Spleen (tissue), 11 donors: ENCODE data around the gene TENT5C. TPM values are rescaled to one million over a fixed set of nuclear protein-coding genes. Genes with fewer than 3 reads are reported as not detected.

Experiments
- DNase-seq: peaks from one replicate; pipeline ENCODE4 v3.0.0-alpha.2; 2020
- H3K27ac ChIP-seq, 8 donors: fragments of 200-600 bp; sonication (generic) in 7 of 8; 1 replicate in 4 of 8; 2 replicates in 4 of 8; pipeline versions ENCODE4 v1.5.0 to v1.8.0; 2016 to 2021; ENCODE audit warnings: inconsistent platforms in 4 of 8, mild to moderate bottlenecking in 4 of 8, moderate library complexity in 1 of 8
- H3K27me3 ChIP-seq, 7 donors: fragments of 200-600 bp; sonication (generic) in 6 of 7; replicated peaks in 1 of 7; 1 replicate in 4 of 7; 2 replicates in 3 of 7; pipeline versions ENCODE4 v1.5.0 to v1.8.0; 2016 to 2021; ENCODE audit warnings: inconsistent platforms in 3 of 7, mild to moderate bottlenecking in 1 of 7
- H3K36me3 ChIP-seq, 6 donors: fragments of 200-600 bp; sonication (generic) in 5 of 6; 1 replicate in 4 of 6; 2 replicates in 2 of 6; pipeline versions ENCODE4 v1.5.0 to v1.8.0; 2016 to 2021; ENCODE audit warnings: inconsistent platforms in 2 of 6
- H3K4me1 ChIP-seq, 6 donors: fragments of 200-600 bp; sonication (generic) in 5 of 6; 1 replicate in 3 of 6; 2 replicates in 3 of 6; pipeline versions ENCODE4 v1.5.0 to v1.8.0; 2016 to 2021; ENCODE audit warnings: inconsistent platforms in 3 of 6
- H3K4me3 ChIP-seq, 8 donors: fragments of 200-600 bp; sonication (generic) in 7 of 8; 1 replicate in 4 of 8; 2 replicates in 4 of 8; pipeline versions ENCODE4 v1.5.0 to v1.8.0; 2016 to 2021; ENCODE audit warnings: inconsistent platforms in 4 of 8, mild to moderate bottlenecking in 4 of 8, moderate library complexity in 2 of 8
- H3K9me3 ChIP-seq, 8 donors: fragments of 200-600 bp; sonication (generic) in 7 of 8; 1 replicate in 4 of 8; 2 replicates in 4 of 8; pipeline versions ENCODE4 v1.5.0 to v1.8.0; 2016 to 2021; ENCODE audit warnings: inconsistent platforms in 4 of 8
- POLR2A ChIP-seq, 3 donors: fragments of 450-650 bp; IDR thresholded peaks; one replicate each; pipeline ENCODE4 v1.5.1; 2017; ENCODE audit warnings: antibody characterized with exemption in 3 of 3, mild to moderate bottlenecking in 1 of 3
- POLR2AphosphoS5 ChIP-seq, 3 donors: sonication (generic); formaldehyde crosslinking; IDR thresholded peaks; one replicate each; pipeline ENCODE4 v1.5.1; 2017; ENCODE audit warnings: antibody characterized with exemption in 3 of 3
- WGBS, 5 donors: extraction: QIAGEN DNeasy Blood & Tissue Kit in 3 of 5; methylation state at CpG; one replicate each; pipeline versions ENCODE4 v1.1.5 to v1.1.7; 2013 to 2018; 5-methylcytosine and 5-hydroxymethylcytosine counted together
- intact Hi-C: fragments of 100-400 bp; cut with DNase I; formaldehyde crosslinking; loops from one replicate; pipeline ENCODE4 v1.15.0; 2023; ENCODE audit warnings: low total_unique reads
- polyA plus RNA-seq, 3 donors: library from polyadenylated mRNA; stranded (reverse); fragments of 200-250 nt; gene quantifications; one replicate each; pipeline ENCODE4 v1.2.1, GENCODE V29; 2013
- total RNA-seq, 7 donors: library from RNA; depleted of rRNA in 3 of 7; stranded (reverse); fragments of >200 nt in 3 of 7; fragmentation: NEBNext Ultra II Directional in 4 of 7; extraction: Animal tissue kit (Norgen Biotek cat#: 25700) in 4 of 7; gene quantifications; one replicate each; pipeline versions ENCODE4 v1.1.0 to v1.2.1, GENCODE V29; 2016 to 2021
- TF ChIP-seq, protein P1 (sequence below), 11 experiments: fragments of 200-600 bp in 7 of 11; fragments of 450-650 bp in 4 of 11; sonication (generic) in 4 of 11; IDR thresholded peaks in 8 of 11; conservative IDR thresholded peaks in 3 of 11; 1 replicate in 7 of 11; 2 replicates in 4 of 11; pipeline versions ENCODE4 v1.4.0 to v1.8.0; 2016 to 2021; ENCODE audit warnings: antibody characterized with exemption in 11 of 11, inconsistent platforms in 4 of 11, mild to moderate bottlenecking in 1 of 11
- donor health status: healthy with polysubstance abuse.
- donor health status: DM: no; HTN: no; CAD: no; lungs with moderate emphysema.
- donor health status: DM: no; HTN: no; CAD: no.
- donor health status: Bipolar disorder and iron deficiency.
- donor health status: healthy.
- donor health status: DM: no; HTN: no; CAD: no.
- donor health status: DM: yes; HTN: yes; CAD: no.

TENT5C gene
- total and polyA plus RNA-seq, 10 donors, result 5.6 to 181 (median 37.0) TPM

DNA sequence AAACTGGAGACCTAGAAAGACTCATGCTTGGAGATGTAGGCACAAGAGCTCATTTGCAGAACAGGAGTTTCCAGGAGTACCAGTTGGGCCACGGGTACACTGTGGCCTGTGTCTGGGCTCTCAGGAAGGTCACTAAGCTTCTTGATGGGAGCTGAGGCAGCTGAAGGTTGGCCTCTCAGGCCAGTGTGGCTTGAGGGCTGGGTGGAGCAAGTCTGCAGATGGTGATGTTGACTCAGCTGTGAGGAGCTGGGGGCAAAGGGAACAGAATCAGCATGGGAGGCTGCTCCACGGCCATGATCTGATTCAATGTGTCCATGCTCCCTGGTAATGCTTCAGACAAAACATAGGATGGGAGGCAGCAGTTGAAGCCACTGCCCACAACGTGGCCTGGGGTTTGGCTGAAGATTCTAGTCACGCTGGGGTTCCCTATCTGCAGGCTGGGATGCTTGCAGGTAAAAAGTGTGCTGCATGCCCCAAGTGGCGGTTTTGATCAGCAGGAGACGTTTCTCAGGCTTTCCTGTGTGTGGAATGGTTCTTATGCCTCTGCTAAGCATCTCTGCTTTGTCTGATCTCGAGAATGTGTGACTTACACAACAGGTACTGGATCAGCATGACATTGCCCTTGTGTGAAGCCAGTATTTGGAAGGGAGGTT lies 15.4 kb upstream of the TENT5C start:
- H3K9me3 ChIP-seq, result no peaks in the 10 kb centered on the region
- WGBS, 5 donors, result 46 to 60% (median 54%) methylated on average over 6 to 7 of the region's 7 CpGs
- no peak overlapping the region for H3K4me3 ChIP-seq
- H3K27ac ChIP-seq, result no peak overlapping the region
- TF ChIP-seq, protein P1, sequence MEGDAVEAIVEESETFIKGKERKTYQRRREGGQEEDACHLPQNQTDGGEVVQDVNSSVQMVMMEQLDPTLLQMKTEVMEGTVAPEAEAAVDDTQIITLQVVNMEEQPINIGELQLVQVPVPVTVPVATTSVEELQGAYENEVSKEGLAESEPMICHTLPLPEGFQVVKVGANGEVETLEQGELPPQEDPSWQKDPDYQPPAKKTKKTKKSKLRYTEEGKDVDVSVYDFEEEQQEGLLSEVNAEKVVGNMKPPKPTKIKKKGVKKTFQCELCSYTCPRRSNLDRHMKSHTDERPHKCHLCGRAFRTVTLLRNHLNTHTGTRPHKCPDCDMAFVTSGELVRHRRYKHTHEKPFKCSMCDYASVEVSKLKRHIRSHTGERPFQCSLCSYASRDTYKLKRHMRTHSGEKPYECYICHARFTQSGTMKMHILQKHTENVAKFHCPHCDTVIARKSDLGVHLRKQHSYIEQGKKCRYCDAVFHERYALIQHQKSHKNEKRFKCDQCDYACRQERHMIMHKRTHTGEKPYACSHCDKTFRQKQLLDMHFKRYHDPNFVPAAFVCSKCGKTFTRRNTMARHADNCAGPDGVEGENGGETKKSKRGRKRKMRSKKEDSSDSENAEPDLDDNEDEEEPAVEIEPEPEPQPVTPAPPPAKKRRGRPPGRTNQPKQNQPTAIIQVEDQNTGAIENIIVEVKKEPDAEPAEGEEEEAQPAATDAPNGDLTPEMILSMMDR (IDR thresholded peaks at IDR 0.05 in 8 of 11, conservative IDR thresholded peaks at IDR 0.05 in 3 of 11), result no peak
- TF ChIP-seq POLR2A (IDR thresholded peaks at IDR 0.05) (no peak), POLR2AphosphoS5 (IDR thresholded peaks at IDR 0.05) (no peak)
- no peaks in the 10 kb centered on the region for H3K36me3 ChIP-seq
- intact Hi-C loops, result no loop called here
- no peaks in the 10 kb centered on the region for H3K4me1 ChIP-seq
- no peaks in the 10 kb centered on the region for H3K27me3 ChIP-seq
- DNase-seq, result no peak

DNA sequence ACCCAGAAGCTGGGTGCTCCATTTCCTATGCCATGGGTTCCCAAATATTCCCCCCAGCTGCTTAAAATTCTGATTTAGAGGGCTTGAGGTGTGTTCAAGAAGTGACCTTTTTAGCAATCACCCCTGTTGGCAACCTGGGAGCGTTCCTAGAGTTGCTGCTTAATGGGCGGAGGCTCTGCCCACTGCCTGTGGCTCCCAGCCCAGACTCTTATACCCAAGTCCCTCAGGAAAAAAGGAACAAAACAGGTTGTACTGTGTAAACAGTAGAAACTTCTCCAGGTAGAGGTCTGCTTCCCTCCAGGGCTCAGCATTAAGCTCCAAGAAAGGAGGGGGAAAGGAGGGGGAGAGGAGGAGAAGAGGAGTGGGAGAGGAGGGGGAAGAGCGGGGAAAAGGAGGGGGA lies 14.6 kb upstream of the TENT5C start:
- Histone ChIP-seq H3K9me3 (no peaks in the 10 kb centered on the region), H3K4me3 (no peak overlapping the region), H3K27ac (no peak overlapping the region), H3K36me3 (no peaks in the 10 kb centered on the region), H3K4me1 (peaks cover 0 to 8% (median under 1%) of the 10 kb centered on the region in 6 donors), H3K27me3 (no peaks in the 10 kb centered on the region)
- WGBS, 5 donors, result 88 to 95% (median 93%) methylated on average over 3 of the region's 3 CpGs
- DNase-seq, result no peak
- intact Hi-C loops, result no loop called here
- TF ChIP-seq POLR2A (IDR thresholded peaks at IDR 0.05), result no peak
- no peak for TF ChIP-seq POLR2AphosphoS5 (IDR thresholded peaks at IDR 0.05)
- TF ChIP-seq, protein P1 (IDR thresholded peaks at IDR 0.05 in 8 of 11, conservative IDR thresholded peaks at IDR 0.05 in 3 of 11), result no peak

DNA sequence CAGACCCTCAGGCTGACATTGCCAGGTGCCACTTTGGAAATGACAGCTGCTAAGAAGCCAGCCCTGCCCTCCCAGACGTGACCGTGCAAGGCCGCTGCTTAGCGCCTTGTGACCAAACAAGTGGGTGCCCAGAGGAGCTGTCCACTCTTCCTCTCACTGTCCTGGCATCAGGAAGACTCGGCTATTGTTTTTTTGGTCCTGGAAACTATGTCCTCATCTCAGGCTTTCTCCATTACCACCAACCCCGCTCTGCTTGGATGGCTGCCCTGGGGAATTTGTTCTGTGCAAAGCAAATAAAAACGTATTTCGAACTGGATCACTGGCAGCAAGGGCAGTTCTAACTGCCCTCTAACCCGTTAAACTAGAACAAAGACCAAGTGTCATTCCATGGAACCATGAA lies 13.7 kb upstream of the TENT5C start:
- intact Hi-C loops, result no loop called here
- Histone ChIP-seq H3K27ac (no peak overlapping the region), H3K27me3 (no peaks in the 10 kb centered on the region), H3K36me3 (no peaks in the 10 kb centered on the region), H3K4me1 (peaks cover 0 to 15% (median 1%) of the 10 kb centered on the region in 6 donors), H3K9me3 (no peaks in the 10 kb centered on the region), H3K4me3 (no peak overlapping the region)
- TF ChIP-seq POLR2AphosphoS5 (IDR thresholded peaks at IDR 0.05) (no peak), POLR2A (IDR thresholded peaks at IDR 0.05) (no peak)
- TF ChIP-seq, protein P1 (IDR thresholded peaks at IDR 0.05 in 8 of 11, conservative IDR thresholded peaks at IDR 0.05 in 3 of 11), result no peak
- WGBS, 5 donors, result 83 to 93% (median 87%) methylated on average over 9 of the region's 9 CpGs
- DNase-seq, result no peak

DNA sequence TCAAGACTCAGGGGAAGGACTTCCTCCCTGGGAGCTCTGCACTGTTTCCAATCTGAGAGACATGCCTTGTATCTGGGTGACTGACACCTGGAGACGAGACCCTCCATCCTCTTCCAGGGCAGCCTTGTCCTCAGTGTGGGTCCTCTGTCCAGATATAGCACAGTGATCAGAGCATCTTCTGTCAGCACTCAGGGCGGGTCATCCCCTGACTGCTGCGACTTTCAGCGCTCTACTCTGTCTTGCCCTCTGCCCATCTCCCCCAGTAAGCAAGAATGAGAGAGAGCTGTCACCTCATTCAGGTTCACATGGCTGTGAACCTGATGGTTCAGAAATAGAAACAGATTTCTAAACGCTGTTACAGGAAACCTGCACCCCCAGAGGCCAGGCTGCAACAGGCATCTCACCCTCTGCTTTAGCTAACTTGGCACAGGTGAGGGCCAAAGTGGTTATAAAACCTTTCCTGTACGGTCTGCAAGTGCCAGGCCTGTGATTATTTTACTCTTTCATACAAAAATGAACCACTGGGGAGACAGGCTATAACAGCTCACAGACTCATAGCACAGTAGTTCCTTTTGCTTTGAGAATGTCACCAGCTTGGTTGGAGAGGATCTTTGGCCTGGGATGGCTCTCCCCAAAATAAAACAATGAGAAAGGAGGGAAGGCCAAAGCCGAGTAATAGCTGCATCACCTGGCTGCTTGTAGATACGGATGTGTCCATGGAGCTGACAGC lies 11.4 kb upstream of the TENT5C start:
- no peak for DNase-seq
- H3K9me3 ChIP-seq, result no peaks in the 10 kb centered on the region
- peaks cover 0 to 15% (median 1%) of the 10 kb centered on the region in 6 donors for H3K4me1 ChIP-seq
- no peak overlapping the region for H3K4me3 ChIP-seq
- intact Hi-C loops, result no loop called here
- H3K27me3 ChIP-seq, result no peaks in the 10 kb centered on the region
- no peak overlapping the region for H3K27ac ChIP-seq
- 73 to 80% (median 78%) methylated on average over 8 of the region's 8 CpGs for WGBS, 5 donors
- H3K36me3 ChIP-seq, result no peaks in the 10 kb centered on the region
- TF ChIP-seq POLR2A (IDR thresholded peaks at IDR 0.05), result no peak
- TF ChIP-seq POLR2AphosphoS5 (IDR thresholded peaks at IDR 0.05), result no peak
- TF ChIP-seq, protein P1 (IDR thresholded peaks at IDR 0.05 in 8 of 11, conservative IDR thresholded peaks at IDR 0.05 in 3 of 11), result no peak
